IPS-18c (cell line): ENCODE data around the gene ZNF208.
"Not testable (repeated sequence)": the region's sequence is repeated elsewhere in the genome, so short reads cannot be mapped to it uniquely, and the experiment has no call there.

Source experiments
- H3K4me3 ChIP-seq: 2 replicates; pipeline ENCODE4 v1.7.0; 2013; ENCODE audit warnings: low read depth, mild to moderate bottlenecking, low read length, moderate library complexity; ENCODE audit not compliant: insufficient read depth
- H3K9me3 ChIP-seq: one replicate; pipeline ENCODE4 v1.6.1; 2013; ENCODE audit warnings: mild to moderate bottlenecking, low read length, moderate library complexity; ENCODE audit not compliant: control insufficient read depth, insufficient read depth

Gene ZNF208

DNA sequence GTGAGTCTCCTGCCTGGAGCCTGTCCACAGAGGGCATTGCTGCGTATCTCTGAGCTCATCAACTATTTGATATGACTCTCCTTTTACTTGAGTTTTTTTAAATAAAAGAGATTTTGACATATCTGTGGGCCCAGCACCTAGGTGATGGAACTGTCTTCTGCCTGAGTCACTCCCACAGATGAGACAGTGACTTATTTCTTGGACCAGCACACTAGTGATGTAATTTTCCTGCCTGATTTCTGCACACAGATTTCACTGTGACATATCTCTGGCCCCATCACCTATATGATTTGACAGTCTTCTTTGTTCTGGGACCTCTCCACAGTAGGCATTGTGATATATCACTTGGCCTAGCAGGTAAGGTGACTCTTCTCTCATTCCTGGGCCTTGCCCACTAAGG, 108.2 kb downstream of the ZNF208 start:
- no peak overlapping the region for H3K4me3 ChIP-seq
- peaks cover 16% of the 10 kb centered on the region for H3K9me3 ChIP-seq

DNA sequence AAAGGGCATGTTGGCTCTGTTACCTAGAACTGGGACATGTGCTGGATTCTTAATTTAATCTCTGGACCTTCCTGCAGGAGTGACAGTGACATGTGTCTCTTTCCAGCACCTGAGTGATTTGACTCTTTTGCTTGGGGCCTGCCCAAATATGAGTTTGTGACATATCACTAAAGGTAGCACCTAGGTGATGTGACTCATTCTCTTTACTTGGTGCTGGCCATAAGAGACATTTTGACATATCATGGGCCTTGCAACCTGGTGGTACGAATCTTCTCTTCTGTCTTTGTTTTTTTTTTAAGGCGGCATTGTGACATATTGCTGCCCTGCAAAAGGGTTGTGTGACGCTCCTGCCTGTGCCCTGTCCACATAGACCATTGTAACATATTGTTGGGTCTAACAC, 108.9 kb downstream of the ZNF208 start:
- peaks cover 14% of the 10 kb centered on the region for H3K9me3 ChIP-seq
- H3K4me3 ChIP-seq: no peak overlapping the region; the same call in 1 of the 2 replicates

DNA sequence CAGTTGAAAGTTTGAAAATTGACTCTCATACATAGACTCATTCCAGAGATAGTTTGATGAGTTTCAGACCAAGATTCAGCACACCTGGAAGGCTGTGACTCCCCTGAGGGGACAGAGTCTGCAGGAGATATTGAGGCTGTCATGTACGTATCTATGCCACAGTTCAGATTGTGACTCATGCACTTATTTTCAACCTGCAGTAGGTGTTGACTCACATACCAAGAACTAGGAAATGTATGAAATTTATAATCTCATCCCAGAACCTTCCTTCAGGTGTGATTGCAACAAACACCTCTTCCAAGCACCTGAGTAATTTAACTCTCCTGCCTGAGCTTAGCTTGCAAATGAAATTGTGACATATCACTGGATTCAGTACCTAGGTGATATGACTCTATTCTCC, 110.3 kb downstream of the ZNF208 start:
- no peak overlapping the region for H3K4me3 ChIP-seq
- H3K9me3 ChIP-seq: peaks cover 12% of the 10 kb centered on the region

DNA sequence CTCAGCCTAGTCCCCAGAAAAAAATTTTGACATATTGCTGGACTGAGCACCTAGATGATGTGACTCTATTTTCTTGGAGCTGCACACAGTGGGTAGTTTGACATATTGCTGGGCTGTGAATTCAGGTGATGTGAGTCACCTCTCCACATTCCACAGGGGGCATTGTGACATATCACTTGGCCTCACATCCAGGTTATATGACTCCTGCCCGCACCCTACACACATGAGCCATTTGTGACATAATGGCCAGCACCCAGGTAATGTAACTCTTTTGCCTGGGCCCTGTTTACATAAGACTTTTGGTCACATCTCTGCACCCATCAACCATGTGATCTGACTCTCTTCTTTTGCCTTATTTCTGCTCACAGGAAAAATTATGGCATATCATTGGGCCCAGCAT, 119.7 kb downstream of the ZNF208 start:
- H3K4me3 ChIP-seq: no peak overlapping the region
- H3K9me3 ChIP-seq: peaks cover 2% of the 10 kb centered on the region

DNA sequence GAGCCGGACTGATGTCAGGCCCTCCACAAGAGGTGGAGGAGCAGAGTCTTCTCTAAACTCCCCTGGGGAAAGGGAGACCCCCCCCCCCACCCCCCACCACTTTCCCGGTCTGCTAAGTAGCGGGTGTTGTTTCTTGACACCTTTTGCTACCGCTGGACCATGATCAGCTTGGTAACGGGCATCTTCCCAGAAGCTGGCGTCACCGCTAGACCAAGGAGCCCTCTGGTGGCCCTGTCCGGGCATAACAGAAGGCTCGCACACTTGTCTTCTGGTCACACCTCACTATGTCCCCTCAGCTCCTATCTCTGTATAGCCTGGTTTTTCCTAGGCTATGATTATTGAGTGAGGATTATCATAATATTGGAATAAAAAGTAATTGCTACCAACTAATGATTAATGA, 120.7 kb downstream of the ZNF208 start:
- not testable (repeated sequence) for H3K4me3 ChIP-seq, H3K9me3 ChIP-seq

DNA sequence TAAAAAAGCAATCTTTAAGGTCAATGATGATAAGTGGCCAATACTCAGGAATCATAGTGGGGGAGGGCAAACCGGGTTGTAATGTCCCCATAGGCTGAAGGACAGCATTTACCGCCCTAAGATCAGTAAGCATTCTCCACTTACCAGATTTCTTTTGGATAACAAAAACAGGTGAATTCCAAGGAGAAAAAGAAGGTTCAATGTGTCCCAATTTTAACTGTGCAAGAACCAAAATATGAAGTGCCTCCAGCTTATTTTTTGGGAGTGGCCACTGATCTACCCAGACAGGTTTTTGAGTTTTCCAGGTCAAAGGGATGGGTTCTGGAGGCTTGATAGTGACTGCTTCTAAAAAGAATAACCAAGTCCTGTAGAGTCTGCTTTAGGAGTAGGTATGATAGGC, 125.2 kb downstream of the ZNF208 start:
- H3K4me3 ChIP-seq, H3K9me3 ChIP-seq: not testable (repeated sequence)

DNA sequence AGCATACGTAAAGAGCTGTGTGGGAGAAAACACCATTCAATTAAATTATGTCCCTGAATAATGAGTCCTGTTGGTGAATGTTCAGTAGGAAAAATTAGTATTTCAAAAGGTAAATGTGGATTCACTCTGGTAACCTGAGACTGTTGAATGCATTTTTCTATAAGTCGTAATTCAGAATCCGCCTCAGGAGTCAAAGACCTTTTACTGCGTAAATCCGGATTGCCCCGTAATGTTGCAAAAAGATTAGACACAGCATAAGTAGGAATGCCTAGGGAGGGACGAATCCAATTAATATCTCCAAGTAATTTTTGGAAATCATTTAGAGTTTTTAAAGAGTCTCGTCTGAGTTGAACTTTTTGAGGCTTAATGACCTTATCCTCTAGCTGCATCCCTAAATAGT, 126.0 kb downstream of the ZNF208 start:
- H3K9me3 ChIP-seq, H3K4me3 ChIP-seq: not testable (repeated sequence)

DNA sequence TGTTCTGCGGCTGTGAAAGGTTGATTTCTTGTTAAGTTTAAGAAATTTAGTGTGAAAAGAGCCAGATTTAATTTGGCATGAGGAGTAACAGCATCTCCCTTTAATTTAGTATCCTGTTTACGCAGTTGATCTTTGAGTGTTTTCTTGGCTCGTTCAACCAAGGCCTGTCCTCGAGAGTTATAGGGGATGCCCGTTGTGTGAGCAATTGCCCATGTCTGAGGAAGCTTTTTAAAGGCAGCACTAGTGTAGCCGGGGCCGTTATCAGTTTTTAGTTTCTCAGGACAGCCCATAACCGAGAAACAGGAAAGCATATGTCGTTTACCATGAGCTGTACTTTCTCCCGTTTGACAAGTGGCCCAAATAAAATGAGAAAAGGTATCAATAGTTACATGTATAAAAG, 127.2 kb downstream of the ZNF208 start:
- Histone ChIP-seq H3K9me3 (peaks cover 4% of the 10 kb centered on the region), H3K4me3 (no peak overlapping the region)
